Breast epithelium (tissue), 4 donors: ENCODE data around the gene LFNG. TPM values are rescaled to one million over a fixed set of nuclear protein-coding genes. Genes with fewer than 3 reads are reported as not detected.
"Not testable (repeated sequence)": the region's sequence is repeated elsewhere in the genome, so short reads cannot be mapped to it uniquely, and the experiment has no call there.

ENCODE experiments used
- DNase-seq, 2 donors: peaks; one replicate each; pipeline ENCODE4 v3.0.0-alpha.2; 2019; ENCODE audit warnings: low spot score in 2 of 2
- H3K27ac ChIP-seq, 2 donors: fragments of 200-600 bp; sonication (generic) in 1 of 2; one replicate each; pipeline ENCODE4 v1.5.1; 2016 to 2019; ENCODE audit warnings: mild to moderate bottlenecking in 1 of 2
- H3K27me3 ChIP-seq, 2 donors: fragments of 200-600 bp; sonication (generic) in 1 of 2; one replicate each; pipeline versions ENCODE4 v1.5.1 to v1.6.0; 2017 to 2019; ENCODE audit warnings: control low read depth in 1 of 2, mild to moderate bottlenecking in 1 of 2
- H3K36me3 ChIP-seq: fragments of 200-600 bp; one replicate; pipeline ENCODE4 v1.5.1; 2019
- H3K4me1 ChIP-seq, 2 donors: fragments of 200-600 bp; sonication (generic); one replicate each; pipeline ENCODE4 v1.5.1; 2016 to 2019; ENCODE audit warnings: control low read depth in 1 of 2
- H3K4me3 ChIP-seq, 3 donors: fragments of 200-600 bp; sonication (generic); 1 replicate in 2 of 3; 2 replicates in 1 of 3; pipeline ENCODE4 v1.5.1; 2016 to 2019; ENCODE audit warnings: mild to moderate bottlenecking in 3 of 3, moderate library complexity in 2 of 3
- H3K9me3 ChIP-seq, 2 donors: fragments of 200-600 bp; sonication (generic) in 1 of 2; one replicate each; pipeline ENCODE4 v1.5.1; 2016 to 2019; ENCODE audit warnings: control low read depth in 1 of 2
- CTCF ChIP-seq, 3 donors: fragments of 450-650 bp; IDR thresholded peaks; one replicate each; pipeline ENCODE4 v1.5.1; 2016 to 2017; ENCODE audit warnings: antibody characterized with exemption in 3 of 3, mild to moderate bottlenecking in 3 of 3, moderate library complexity in 3 of 3
- POLR2A ChIP-seq: fragments of 450-650 bp; IDR thresholded peaks from one replicate; pipeline ENCODE4 v1.6.1; 2016; ENCODE audit warnings: antibody characterized with exemption, mild to moderate bottlenecking, moderate library complexity
- POLR2AphosphoS5 ChIP-seq, 3 donors: sonication (generic); formaldehyde crosslinking; IDR thresholded peaks; one replicate each; pipeline ENCODE4 v1.6.1; 2017; ENCODE audit warnings: antibody characterized with exemption in 3 of 3
- intact Hi-C: fragments of 100-400 bp; cut with DNase I; formaldehyde crosslinking; loops from one replicate; pipeline ENCODE4 v1.15.1; 2023; ENCODE audit warnings: low total_unique reads
- total RNA-seq, 3 donors: library from RNA; depleted of rRNA; stranded (reverse); fragments of >200 nt; gene quantifications; one replicate each; pipeline ENCODE4 v1.1.0, GENCODE V29; 2016

The LFNG gene
- total RNA-seq, 3 donors from 2014 or later = 5.0 to 16.4 (median 9.1) TPM

GRCh38 chr7:2559283-2559950, 39.8 kb downstream of the LFNG start:
- Histone ChIP-seq H3K27me3 (no peaks in the 10 kb centered on the region), H3K36me3 (no peaks in the 10 kb centered on the region), H3K27ac (peak overlapping the region; percentile 71 to 81), H3K4me1 (peaks cover 0 to 3% of the 10 kb centered on the region in 2 donors), H3K4me3 (peak overlapping the region; percentile 89 to 90 (median 90)), H3K9me3 (no peaks in the 10 kb centered on the region)
- no peak for DNase-seq
- intact Hi-C loops = no loop called here
- TF ChIP-seq CTCF (IDR thresholded peaks at IDR 0.05) (no peak), POLR2AphosphoS5 (IDR thresholded peaks at IDR 0.05) (no peak), POLR2A (no peak)

GRCh38 chr7:2563955-2564354, 44.4 kb downstream of the LFNG start:
- H3K27ac ChIP-seq, H3K36me3 ChIP-seq, H3K9me3 ChIP-seq, H3K4me1 ChIP-seq, intact Hi-C loops, H3K27me3 ChIP-seq, H3K4me3 ChIP-seq, DNase-seq: not testable (repeated sequence)

- Histone ChIP-seq H3K27me3 (no peaks in the 10 kb centered on the region), H3K27ac (no peak overlapping the region), H3K4me3 (no peak overlapping the region), H3K9me3 (no peaks in the 10 kb centered on the region), H3K36me3 (no peaks in the 10 kb centered on the region), H3K4me1 (peaks cover 0 to 4% of the 10 kb centered on the region in 2 donors)
- no peak for DNase-seq
- intact Hi-C loops = no loop called here
- no peak for TF ChIP-seq POLR2AphosphoS5 (IDR thresholded peaks at IDR 0.05)
- TF ChIP-seq CTCF (IDR thresholded peaks at IDR 0.05) = no peak
- no peak for TF ChIP-seq POLR2A
Observed at GRCh38 chr7:2564970-2565540, 45.5 kb downstream of the LFNG start.

- intact Hi-C loops = no loop called here
- Histone ChIP-seq H3K9me3 (no peaks in the 10 kb centered on the region), H3K4me3 (peak overlapping the region in 2 of 3 donors; percentile 22 to 38), H3K27ac (no peak overlapping the region), H3K4me1 (peaks cover 0 to 4% of the 10 kb centered on the region in 2 donors), H3K36me3 (no peaks in the 10 kb centered on the region), H3K27me3 (no peaks in the 10 kb centered on the region)
- no peak for TF ChIP-seq POLR2AphosphoS5 (IDR thresholded peaks at IDR 0.05)
- no peak for TF ChIP-seq CTCF (IDR thresholded peaks at IDR 0.05)
- no peak for TF ChIP-seq POLR2A
- no peak for DNase-seq
Observed at GRCh38 chr7:2566348-2566889, 46.8 kb downstream of the LFNG start.

- H3K36me3 ChIP-seq = no peaks in the 10 kb centered on the region
- intact Hi-C loops = no loop called here
- H3K27ac ChIP-seq = no peak overlapping the region
- H3K9me3 ChIP-seq = no peaks in the 10 kb centered on the region
- H3K4me3 ChIP-seq = peak overlapping the region; percentile 10 to 38 (median 22)
- TF ChIP-seq POLR2A = no peak
- no peak for TF ChIP-seq POLR2AphosphoS5 (IDR thresholded peaks at IDR 0.05)
- no peak for TF ChIP-seq CTCF (IDR thresholded peaks at IDR 0.05)
- peaks cover 0 to 4% of the 10 kb centered on the region in 2 donors for H3K4me1 ChIP-seq
- DNase-seq = no peak
- no peaks in the 10 kb centered on the region for H3K27me3 ChIP-seq
Observed at GRCh38 chr7:2566890-2567678, 47.5 kb downstream of the LFNG start.
